GM19452 (cell line): ENCODE data around the gene KCTD5.
A peak's percentile ranks its signal among the peaks of the same experiment; 100 is the strongest.
"Not testable (repeated sequence)": the region's sequence is repeated elsewhere in the genome, so short reads cannot be mapped to it uniquely, and the experiment has no call there.

Source experiments
- ATAC-seq: cut with Tn5 transposase; IDR thresholded peaks from one replicate; pipeline ENCODE4 v1.9.1; 2021; ENCODE audit not compliant: unreplicated experiment

The KCTD5 gene

DNA sequence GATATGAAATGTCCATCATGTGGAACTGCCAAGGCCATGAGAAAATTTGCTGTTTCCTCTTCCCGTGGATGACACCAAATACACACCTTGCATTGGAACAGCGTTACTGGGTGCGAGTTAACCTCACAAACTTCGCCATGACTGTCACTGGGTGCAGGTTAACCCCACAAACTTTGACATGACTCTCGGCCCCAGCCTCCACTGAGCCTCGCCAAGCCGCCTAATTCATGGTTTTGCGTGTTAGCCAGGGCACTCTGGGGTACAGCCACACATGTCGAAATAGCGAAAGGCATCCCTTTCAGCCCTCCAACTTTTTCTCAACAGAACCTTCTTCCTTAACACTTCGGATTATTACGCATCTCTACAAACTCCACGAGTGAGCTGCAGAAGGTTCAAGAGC is 10.6 kb upstream of the KCTD5 start:
- ATAC-seq: no peak

DNA sequence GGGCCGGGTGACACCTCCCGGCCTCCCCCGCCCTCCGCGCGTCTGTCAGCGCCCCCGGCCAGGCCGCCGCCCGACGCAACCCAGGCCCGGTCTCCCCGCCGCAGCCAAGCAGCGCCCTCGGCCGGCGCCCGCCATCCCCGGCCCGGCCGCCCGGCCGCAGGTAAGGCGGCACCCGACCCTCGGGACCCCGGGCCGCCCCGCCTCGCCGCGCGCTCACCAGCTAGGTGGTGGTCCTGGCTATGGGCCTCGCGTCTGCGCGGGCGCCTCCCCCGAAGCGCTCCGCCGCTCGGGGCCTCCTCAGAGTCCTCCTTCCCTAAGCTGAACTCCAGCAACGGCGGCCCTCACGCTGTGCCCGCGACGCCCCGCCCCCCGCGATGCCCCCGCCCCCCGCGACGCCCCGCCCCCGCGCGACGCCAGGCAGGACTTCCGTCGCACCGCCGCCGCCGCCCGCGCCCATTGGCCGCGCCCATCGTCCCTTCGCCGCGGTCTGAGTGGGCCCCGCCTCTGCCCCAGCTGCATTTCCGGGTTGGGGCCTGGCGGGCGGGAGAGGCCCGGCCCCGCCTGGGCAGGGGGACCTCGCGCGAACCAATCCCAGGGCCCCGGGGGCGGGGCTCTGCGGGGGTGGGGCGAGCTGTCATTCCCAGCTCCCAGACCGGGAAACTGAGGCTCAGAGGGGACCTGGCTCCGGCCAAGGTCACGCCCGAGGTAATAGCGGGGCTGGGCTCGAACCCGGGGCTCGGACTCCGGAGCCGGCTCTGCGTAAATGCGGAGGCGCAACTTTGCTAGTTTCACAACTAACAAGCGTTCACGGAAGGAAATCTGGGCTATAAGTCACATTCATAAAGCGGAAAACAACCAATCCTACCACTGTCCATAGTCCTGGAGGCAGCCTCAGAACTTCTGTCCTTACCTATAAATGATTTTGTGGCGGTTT is 9.0 kb upstream of the KCTD5 start:
- peak; percentile 89 for ATAC-seq

DNA sequence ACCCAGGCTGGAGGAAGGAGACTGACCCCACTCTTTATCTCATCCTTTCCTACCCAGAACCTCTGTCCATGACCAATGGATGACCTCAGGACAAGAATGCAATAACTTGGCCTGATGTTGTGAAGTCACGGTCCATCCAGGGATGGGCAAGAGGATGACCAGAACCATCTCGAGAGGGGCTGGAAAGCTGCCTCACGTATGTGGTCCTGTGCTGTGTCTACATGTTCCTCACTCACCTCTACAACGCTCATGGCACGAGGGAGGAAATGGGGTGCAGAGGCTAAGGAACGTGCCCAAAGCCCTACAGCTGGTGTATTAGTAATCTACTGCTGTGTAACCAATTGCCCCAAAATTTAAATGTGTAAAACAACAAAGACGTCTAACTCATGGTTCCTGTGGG is 7.3 kb upstream of the KCTD5 start:
- no peak for ATAC-seq

DNA sequence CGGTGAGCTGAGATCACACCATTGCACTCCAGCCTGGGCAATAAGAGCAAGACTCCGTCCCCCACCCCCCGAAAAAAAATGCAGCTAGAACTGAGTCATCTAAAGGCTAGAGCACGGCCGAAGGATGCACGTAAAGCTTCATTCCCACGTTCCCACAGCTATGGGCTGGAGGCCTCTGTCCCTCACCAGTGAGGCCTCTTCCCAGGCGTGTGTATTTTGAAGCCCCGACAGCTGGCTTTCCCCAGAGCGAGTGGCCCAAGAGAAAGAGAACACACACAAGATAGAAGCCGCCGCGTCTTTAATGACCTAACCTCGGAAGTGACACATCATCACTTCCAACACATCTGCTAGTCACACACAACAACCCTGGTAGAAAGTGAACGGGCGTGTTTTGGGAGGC is 6.6 kb upstream of the KCTD5 start:
- ATAC-seq: no peak

DNA sequence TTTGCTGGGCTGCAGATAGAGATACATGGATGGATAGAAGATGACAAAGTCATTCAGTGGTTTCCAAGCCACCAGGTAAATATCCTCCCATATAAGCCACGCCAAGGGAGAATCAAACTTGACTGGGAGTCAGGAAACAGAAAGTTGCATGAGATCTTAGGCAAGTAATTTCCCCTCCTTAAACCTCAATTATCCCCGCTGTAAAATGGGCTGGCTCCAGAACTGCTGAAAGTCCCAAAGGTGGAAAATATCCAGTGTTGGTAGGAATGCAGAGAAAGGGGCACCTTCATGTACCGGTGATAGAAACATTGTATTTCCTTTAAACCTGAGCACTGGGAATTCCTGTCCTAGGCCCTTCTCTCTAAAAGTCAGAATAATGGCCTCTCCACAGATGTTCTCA is 5.4 kb upstream of the KCTD5 start:
- not testable (repeated sequence) for ATAC-seq

DNA sequence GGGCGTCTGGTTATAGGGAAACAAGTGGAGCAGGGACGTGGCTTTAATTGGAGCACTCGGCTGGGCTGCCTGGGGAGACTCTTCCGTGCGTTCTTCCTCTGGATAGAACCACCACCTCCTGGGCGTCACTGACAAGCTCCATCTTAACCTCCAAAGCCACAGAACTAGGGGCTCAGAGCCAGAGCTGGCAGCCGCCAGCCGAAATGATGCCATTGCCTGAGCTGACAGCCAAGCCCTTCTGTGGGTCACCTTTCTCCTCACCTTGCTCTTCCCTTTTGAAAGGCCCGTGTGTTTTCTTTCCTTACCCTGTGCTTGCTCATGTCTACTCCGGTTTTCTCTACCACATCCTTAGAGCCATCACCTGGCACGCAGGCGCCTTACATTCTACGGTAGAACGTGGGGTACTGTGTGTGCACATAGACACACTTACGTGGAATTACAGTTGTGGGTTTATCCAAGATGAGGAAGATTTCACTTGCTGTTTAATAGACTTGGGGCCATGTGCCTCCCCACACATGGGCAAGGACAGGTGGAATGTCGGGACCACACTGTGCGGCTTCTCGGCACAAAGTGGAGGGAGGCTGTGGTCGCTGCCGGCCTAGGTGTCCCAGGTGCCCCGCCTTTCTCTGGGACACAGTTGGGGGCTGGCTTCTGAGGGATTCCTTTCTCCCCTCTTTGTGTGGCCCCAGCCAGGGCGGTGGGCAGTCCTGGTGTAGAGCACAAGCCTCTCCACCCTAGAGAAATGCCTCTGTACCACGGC is 3.9 kb upstream of the KCTD5 start:
- ATAC-seq: not testable (repeated sequence)

DNA sequence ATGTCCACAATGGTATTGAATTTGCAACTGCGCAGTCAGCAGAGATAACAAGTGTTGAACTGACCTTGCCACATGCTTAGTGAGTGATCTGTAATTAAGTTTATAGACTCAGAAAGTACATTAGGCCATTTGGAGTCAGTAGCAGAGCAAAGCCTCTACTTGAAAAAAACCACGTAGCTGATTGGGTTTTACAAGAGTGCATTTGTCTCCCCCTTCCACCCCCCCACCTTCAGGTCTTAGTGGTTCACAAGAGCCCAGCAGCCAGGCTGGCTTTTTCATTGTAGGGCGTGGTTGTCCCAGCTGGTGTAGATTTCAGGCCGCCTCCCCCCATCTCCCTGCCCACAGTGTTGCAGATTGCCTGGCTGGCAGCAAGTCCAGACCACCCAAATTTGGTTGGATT is 2.4 kb upstream of the KCTD5 start:
- ATAC-seq: not testable (repeated sequence)

DNA sequence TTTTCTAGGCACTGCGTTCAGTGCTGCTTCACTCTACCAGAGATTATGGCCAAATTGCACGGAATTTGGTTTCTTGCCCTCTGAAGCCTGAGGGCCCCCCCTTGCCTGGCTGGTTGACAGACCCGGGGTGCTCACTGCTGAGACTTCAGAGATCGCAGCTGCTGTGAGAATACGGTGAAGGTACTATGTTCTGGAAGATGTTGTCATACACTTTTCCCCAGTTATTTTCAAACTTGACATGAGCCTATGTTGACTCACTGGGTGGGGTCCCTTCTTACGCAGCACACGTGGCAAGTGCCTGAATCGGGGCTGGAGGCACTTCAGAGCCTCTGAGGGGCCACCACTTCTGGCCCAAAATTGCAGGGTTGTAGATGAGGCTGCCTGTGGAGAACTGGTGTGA is 2.0 kb upstream of the KCTD5 start:
- not testable (repeated sequence) for ATAC-seq

DNA sequence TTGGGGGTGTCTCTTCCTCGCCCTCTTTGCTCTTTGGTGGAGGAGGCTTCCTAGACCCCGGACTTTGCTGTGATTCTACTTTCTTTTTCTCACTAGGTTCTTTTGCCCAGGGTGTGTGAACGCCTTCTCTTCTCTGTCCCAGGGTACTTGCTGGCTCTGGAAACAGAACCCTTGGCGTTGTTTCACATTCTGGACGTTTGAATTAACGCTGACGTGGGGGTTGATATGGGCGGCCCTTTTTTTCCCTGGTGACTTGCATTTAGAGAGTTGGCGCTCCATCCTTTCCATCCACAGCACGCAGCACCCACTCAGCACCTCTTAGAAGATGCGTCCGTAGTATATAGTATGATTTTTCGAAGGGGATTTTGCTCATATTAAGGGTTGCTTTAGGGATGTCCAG is 718 bp downstream of the KCTD5 start:
- ATAC-seq: not testable (repeated sequence)

DNA sequence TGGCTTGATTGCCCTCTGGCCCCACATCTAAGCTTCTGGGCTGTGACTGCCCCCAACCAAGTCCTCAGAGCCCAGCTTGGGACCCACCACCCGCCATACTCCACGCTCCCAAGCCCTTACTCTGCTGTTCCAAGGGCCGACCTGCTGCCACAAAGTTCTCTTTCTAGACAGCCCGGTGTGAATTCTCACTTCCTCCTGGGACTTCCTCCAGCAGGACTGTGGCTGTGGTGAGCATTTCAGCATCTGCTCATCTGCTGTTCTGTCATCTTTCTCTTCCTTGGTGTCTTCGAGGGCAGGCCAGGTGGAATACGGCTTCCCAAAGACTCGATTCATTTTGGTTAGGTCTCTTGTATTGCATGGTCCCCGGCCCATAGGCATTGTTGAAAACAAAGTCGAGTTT is 3.8 kb downstream of the KCTD5 start:
- not testable (repeated sequence) for ATAC-seq

DNA sequence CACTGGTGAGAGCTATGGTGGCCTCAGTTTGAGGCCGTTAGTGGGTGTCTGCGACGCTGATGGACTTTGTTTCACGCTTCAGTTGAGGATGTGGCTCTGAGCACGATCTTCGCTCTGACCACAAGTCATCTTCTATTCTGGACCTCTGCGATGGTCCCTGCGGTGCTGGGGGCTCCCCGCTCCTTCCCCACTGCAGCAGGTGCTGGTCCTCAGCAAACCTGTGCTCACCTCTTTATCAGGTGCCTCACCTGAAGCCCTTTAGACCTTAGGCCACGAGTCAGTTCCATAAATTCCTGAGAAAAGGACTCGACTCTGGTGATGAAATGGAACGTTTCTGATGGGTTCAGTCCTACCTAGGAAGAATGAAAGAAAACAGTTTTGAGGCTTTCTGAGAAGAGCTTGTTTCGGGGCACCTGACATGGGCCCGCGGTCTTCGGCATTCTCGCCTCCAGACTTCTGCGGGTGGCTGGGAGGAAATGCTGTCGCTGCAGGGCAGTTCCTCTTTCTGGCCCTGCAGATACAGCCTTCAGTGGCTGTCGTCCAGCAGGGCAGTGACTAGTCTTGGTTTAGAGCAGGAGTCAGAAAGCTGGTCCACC is 4.7 kb downstream of the KCTD5 start:
- ATAC-seq: peak; percentile 43

DNA sequence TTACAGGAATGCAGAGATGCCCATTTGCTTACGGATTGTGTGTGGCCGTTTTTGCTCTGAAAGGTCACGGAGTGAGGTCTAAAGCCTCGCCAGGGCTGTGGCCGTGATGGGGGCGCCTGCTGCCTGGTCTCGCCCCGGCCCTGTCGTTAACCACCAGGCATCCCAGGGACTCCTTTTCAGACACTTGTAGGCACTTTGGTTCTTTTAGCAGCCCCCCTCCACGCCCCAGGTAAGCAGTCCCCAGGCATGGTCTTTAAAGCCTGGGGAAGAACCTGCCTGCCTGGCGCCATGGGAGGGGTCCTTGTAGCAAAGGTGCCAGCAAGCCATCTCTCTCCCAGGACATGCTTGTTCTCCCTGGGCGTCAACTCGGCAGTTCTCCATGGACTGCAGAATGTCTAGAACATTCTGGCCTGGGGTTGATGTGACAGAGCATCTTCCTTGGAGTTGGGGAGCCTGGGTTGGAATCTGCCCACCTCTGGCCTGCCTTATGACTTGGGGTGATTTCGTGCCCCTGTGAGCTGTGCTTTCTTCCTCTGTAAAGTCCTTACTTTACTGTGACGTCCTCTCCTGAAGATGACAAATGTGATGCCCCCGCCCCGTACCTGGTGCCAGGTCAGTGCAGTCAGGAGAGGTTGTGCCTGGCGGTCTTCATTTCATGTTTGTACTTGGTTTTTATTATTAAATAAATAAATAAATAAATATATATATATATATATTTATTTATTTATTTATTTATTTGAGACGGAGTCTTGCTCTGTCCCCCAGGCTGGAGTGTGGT is 5.4 kb downstream of the KCTD5 start:
- ATAC-seq: no peak

DNA sequence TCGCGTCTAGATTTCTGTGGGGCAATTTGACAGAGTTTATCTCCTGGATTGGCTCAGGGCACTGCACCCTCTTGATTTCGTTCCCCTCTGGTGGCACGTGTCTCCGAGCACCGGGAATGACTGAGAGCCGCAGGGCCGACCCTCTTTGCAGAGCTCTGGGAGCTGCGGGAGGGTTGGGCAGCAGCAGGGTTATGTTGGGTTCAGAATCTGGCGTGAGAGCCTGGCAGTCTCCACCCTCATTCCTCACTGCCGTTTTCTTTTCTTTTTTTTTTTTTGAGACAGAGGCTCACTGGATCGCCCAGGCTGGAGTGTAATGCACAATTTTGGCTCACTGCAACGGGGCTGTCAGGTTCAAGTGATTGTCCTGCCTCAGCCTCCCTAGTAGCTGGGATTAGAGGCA is 7.1 kb downstream of the KCTD5 start:
- ATAC-seq: not testable (repeated sequence)

DNA sequence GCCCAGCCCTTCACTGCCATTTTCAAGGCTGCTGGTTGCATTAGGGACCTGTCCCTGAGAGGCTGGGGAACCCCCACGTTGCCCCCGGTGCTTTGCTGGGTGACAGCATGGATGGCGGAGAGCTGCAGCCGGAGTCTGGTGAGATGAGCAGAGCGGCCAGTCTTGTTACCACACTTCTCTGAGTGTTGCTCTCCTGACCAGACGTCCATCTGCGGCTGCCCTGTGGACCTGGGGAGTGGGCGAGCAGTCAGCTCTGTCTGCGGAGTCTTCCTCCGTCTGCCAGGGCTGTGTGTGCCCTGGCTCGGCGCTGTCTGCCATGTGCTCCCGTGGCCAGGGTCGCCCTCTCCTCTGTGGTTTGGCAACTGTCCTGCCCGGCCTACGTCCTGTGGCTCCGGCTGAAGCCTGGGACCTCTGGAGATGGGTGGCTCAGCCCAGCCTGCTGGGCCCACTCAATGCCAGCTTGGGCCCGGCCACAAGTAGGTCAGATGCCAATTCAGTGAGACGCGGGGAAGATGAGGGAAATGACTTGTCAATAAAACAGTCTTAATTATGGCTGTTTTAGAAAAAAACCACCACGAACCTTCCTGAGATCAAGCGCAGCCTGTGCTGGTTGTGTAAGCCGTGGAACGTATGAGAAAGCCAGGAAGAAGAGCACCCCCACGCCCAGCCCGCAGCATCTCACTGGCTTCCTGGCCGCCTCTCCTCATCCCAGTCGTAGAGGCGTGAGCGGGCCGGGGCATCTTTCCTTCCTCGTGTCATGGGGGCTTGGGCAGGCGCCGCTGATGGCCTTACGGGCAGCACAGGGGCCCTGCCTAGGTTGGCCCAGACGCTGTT is 7.9 kb downstream of the KCTD5 start:
- no peak for ATAC-seq

DNA sequence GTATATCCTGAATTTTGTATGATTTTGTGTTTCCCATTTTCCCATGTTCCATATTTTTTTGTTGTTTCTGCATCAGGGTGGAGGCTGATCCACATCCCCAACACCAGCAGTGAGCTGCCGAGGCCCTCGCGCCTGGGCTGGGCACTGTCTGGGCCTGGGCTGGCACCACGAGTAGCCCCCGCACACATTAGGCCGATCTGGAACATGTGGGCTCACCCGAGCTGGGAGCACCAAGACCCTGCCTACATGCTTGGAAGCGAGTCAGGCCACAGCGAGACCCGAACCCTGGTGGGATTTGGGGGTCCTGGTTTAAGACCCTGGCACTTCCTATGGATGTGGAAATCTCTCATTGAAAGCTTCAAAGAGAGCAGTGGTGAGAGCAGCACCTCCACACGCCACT is 8.5 kb downstream of the KCTD5 start:
- ATAC-seq: no peak

DNA sequence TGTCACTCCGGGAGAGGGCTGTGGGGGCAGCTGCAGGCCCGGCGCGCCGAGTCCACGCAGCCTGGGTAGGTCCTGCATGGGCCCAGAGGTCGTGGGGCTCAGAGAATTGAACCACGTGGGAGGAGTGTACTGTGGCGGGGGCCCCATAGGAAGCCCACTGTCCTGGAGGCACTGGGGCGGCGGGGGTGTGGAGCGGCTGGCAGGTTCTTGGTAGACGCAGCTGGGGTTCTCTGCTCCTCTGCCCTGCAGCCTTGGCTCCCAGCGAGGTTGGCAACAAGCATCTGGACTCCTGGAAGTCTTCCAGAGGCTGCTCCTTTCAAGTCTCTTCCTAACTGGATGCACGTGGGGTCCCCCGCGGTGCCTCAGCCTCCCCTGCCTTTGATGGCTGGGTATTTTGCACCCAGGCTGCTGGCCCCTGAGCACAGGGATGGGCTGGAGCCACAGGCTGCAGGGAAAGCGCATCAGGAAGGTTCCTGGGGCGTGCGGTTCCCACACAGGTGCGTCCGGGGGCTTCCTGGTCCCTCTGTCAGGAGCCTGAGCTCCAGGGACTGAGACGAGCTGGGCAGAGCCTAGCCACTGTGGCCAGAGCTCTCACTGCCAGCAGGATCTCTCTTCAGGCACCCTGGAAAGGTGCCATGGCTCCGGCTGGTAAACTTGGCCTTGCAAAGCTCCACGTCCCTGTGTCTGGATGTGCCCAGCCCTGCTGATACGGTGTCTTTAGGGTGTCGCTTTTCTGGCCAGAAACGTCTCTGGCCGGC is 9.3 kb downstream of the KCTD5 start:
- no peak for ATAC-seq

DNA sequence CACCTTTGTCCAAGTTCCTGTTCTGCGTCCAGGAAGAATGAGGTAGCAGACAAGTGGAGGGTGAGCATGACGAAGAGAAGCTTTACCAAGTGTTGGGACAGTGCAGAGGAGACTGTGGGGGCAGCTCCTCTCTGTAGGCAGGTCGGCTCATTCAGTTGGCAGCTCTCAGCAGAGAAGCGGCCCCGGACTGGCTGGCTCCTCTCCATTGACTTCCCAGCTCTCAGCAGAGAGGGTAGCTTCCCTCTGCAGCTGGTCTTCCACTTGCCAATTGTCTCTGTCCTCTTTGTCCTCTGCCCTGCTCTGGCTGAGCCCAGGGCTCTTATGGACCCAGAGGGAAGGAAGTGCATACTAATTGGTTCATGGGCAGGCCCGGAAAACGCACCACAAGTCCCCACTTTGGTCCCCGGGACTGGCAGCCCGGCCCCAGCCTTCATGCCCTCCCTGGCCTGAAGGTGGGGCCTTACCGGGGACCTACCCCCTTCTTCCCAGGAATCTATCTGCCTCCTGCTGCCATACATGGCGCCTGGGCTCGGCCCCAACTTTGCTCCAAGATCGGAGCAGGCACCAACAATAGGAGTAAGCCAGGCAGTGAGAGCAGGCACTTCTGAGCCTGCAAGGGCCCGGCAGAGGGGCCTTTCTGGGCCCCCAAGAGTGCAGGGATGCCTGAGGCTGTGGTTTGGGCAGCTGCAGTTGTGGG is 10.1 kb downstream of the KCTD5 start:
- no peak for ATAC-seq

DNA sequence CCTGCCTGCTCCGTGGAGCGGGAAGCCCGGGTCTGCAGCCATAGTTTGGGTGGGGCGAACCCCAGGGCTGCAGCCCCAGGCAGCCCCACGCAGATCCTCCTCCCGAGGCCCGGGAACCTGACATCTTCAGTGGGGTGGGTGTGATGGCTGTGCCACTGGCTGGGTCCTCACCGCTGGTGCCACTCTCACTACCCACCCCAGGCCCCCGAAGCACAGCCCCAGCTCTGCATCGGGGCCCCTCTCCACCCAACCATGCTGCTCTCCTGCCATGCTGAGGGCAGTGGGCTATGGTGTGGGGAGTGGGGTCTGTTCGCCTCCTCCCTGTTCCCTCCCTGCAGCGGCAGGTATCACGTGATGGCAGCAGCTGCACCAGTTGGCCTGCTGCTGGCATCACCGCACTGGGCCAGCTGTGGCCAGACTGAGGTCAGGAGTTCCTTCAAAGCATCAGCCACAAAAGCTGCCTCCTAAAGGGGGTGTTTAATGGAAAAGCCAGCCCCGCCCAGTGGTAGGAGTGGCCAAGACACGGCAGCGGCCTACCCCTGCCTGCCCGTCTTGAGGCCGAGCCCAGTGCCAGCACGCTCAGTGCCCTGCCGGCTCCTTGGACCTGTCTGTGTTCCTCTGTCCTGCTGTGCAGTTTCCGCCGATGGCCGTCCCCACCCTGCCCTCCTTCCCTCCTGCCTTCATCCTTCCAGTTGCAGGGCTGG is 10.8 kb downstream of the KCTD5 start:
- ATAC-seq: no peak
